SJCRH30 (cell line): ENCODE data around the gene ZNF423. TPM values are rescaled to one million over a fixed set of nuclear protein-coding genes. Genes with fewer than 3 reads are reported as not detected.

ENCODE experiments used
- DNase-seq, 2 experiments: peaks; one replicate each; pipeline ENCODE4 v3.0.0-alpha.2; 2015 to 2020
- H3K27ac ChIP-seq: fragments of 250-450 bp; sonication (Bioruptor Pico); 2 replicates; pipeline ENCODE4 v1.5.1; 2020; ENCODE audit warnings: mild to moderate bottlenecking, moderate library complexity
- H3K27me3 ChIP-seq: fragments of 250-450 bp; sonication (Bioruptor Pico); 2 replicates; pipeline ENCODE4 v1.5.1; 2020; ENCODE audit warnings: mild to moderate bottlenecking, moderate library complexity
- H3K36me3 ChIP-seq: fragments of 250-450 bp; sonication (Bioruptor Pico); 2 replicates; pipeline ENCODE4 v1.5.1; 2020; ENCODE audit warnings: mild to moderate bottlenecking, moderate library complexity
- H3K4me1 ChIP-seq: fragments of 250-450 bp; sonication (Bioruptor Pico); 2 replicates; pipeline ENCODE4 v1.5.1; 2020; ENCODE audit warnings: mild to moderate bottlenecking, moderate library complexity
- H3K4me3 ChIP-seq: fragments of 250-450 bp; sonication (Bioruptor Pico); 2 replicates; pipeline ENCODE4 v1.5.1; 2020; ENCODE audit warnings: mild to moderate bottlenecking, moderate library complexity
- H3K9me3 ChIP-seq: fragments of 250-450 bp; sonication (Bioruptor Pico); replicated peaks from 2 replicates; pipeline ENCODE4 v1.5.1; 2020; ENCODE audit warnings: mild to moderate bottlenecking, moderate library complexity
- total RNA-seq: library from RNA; depleted of rRNA; stranded (reverse); fragments of >200 nt; shearing (Covaris generic); gene quantifications from 2 replicates; pipeline ENCODE4 v1.2.3, GENCODE V29; 2014; rRNA removed

The ZNF423 gene
- 6.7 and 7.9 TPM in 2 replicates for total RNA-seq

- DNase-seq = peak; percentile 42 to 51
- H3K9me3 ChIP-seq = no peaks in the 10 kb centered on the region
- H3K36me3 ChIP-seq = no peaks in the 10 kb centered on the region
- H3K4me1 ChIP-seq = peaks cover 13% of the 10 kb centered on the region; the same call in 1 of the 2 replicates
- peak within 1 kb of the TSS; percentile 83 for H3K27ac ChIP-seq
- peak within 1 kb of the TSS; percentile 96 for H3K4me3 ChIP-seq
- H3K27me3 ChIP-seq = no peaks in the 10 kb centered on the region
Observed at GRCh38 chr16:49855822-49856671, at the start of gene ZNF423. TSS of gene ZNF423 (minus strand) at chr16:49856112. CDS start at chr16:49855774, 338 bp downstream.

GRCh38 chr16:49904348-49905062 is 48.6 kb upstream of the ZNF423 start:
- Histone ChIP-seq H3K27ac (no peak overlapping the region), H3K4me3 (no peak overlapping the region), H3K4me1 (no peaks in the 10 kb centered on the region), H3K9me3 (no peaks in the 10 kb centered on the region), H3K27me3 (no peaks in the 10 kb centered on the region), H3K36me3 (no peaks in the 10 kb centered on the region)
- DNase-seq = no peak

GRCh38 chr16:49902908-49903307 is 47.0 kb upstream of the ZNF423 start:
- Histone ChIP-seq H3K27ac (no peak overlapping the region), H3K4me1 (no peaks in the 10 kb centered on the region), H3K27me3 (no peaks in the 10 kb centered on the region), H3K9me3 (no peaks in the 10 kb centered on the region), H3K4me3 (no peak overlapping the region), H3K36me3 (no peaks in the 10 kb centered on the region)
- DNase-seq = no peak

GRCh38 chr16:49901711-49902110 is 45.8 kb upstream of the ZNF423 start:
- DNase-seq = no peak
- Histone ChIP-seq H3K9me3 (no peaks in the 10 kb centered on the region), H3K27ac (no peak overlapping the region), H3K4me1 (no peaks in the 10 kb centered on the region), H3K4me3 (no peak overlapping the region), H3K36me3 (no peaks in the 10 kb centered on the region), H3K27me3 (no peaks in the 10 kb centered on the region)

GRCh38 chr16:49900875-49901274 is 45.0 kb upstream of the ZNF423 start:
- DNase-seq = no peak
- H3K27me3 ChIP-seq = no peaks in the 10 kb centered on the region
- no peak overlapping the region for H3K27ac ChIP-seq
- H3K36me3 ChIP-seq = no peaks in the 10 kb centered on the region
- no peaks in the 10 kb centered on the region for H3K9me3 ChIP-seq
- no peaks in the 10 kb centered on the region for H3K4me1 ChIP-seq
- no peak overlapping the region for H3K4me3 ChIP-seq

GRCh38 chr16:49899991-49900695 is 44.2 kb upstream of the ZNF423 start:
- Histone ChIP-seq H3K27ac (no peak overlapping the region), H3K4me1 (no peaks in the 10 kb centered on the region), H3K27me3 (no peaks in the 10 kb centered on the region), H3K9me3 (no peaks in the 10 kb centered on the region), H3K4me3 (no peak overlapping the region), H3K36me3 (no peaks in the 10 kb centered on the region)
- DNase-seq = no peak

GRCh38 chr16:49896447-49896964 is 40.6 kb upstream of the ZNF423 start:
- DNase-seq = no peak
- no peaks in the 10 kb centered on the region for H3K9me3 ChIP-seq
- no peaks in the 10 kb centered on the region for H3K4me1 ChIP-seq
- H3K27me3 ChIP-seq = no peaks in the 10 kb centered on the region
- no peaks in the 10 kb centered on the region for H3K36me3 ChIP-seq
- H3K4me3 ChIP-seq = no peak overlapping the region
- H3K27ac ChIP-seq = no peak overlapping the region

- Histone ChIP-seq H3K9me3 (0 out of 2 replicates have a peak, but pooled peaks cover 2% of the 10 kb centered on the region), H3K27ac (no peak overlapping the region), H3K36me3 (no peaks in the 10 kb centered on the region), H3K27me3 (no peaks in the 10 kb centered on the region), H3K4me3 (no peak overlapping the region), H3K4me1 (no peaks in the 10 kb centered on the region)
- DNase-seq = peak in 1 of 2 experiments; percentile 22
Observed at GRCh38 chr16:49890876-49891275, 35.0 kb upstream of the ZNF423 start.

- Histone ChIP-seq H3K27me3 (peaks cover 5% of the 10 kb centered on the region; the same call in 1 of the 2 replicates), H3K9me3 (0 out of 2 replicates have a peak, but pooled peaks cover 2% of the 10 kb centered on the region), H3K27ac (no peak overlapping the region), H3K36me3 (no peaks in the 10 kb centered on the region), H3K4me1 (no peaks in the 10 kb centered on the region), H3K4me3 (no peak overlapping the region)
- DNase-seq = no peak
Observed at GRCh38 chr16:49889725-49890397, 33.9 kb upstream of the ZNF423 start.

GRCh38 chr16:49886554-49887094 is 30.7 kb upstream of the ZNF423 start:
- Histone ChIP-seq H3K36me3 (no peaks in the 10 kb centered on the region), H3K27me3 (peaks cover 8% of the 10 kb centered on the region), H3K4me3 (no peak overlapping the region), H3K27ac (no peak overlapping the region), H3K9me3 (0 out of 2 replicates have a peak, but pooled peaks cover 2% of the 10 kb centered on the region), H3K4me1 (no peaks in the 10 kb centered on the region)
- DNase-seq = no peak

- H3K27me3 ChIP-seq = peaks cover 8% of the 10 kb centered on the region
- no peak for DNase-seq
- H3K27ac ChIP-seq = no peak overlapping the region
- H3K36me3 ChIP-seq = no peaks in the 10 kb centered on the region
- H3K4me3 ChIP-seq = no peak overlapping the region
- H3K9me3 ChIP-seq = no peaks in the 10 kb centered on the region
- H3K4me1 ChIP-seq = no peaks in the 10 kb centered on the region
Observed at GRCh38 chr16:49884033-49885015, 28.4 kb upstream of the ZNF423 start.

GRCh38 chr16:49883076-49884014 is 27.4 kb upstream of the ZNF423 start:
- H3K9me3 ChIP-seq = no peaks in the 10 kb centered on the region
- H3K36me3 ChIP-seq = no peaks in the 10 kb centered on the region
- H3K4me3 ChIP-seq = no peak overlapping the region
- peaks cover 8% of the 10 kb centered on the region for H3K27me3 ChIP-seq
- DNase-seq = no peak
- no peaks in the 10 kb centered on the region for H3K4me1 ChIP-seq
- H3K27ac ChIP-seq = no peak overlapping the region
